ENCODE measurements around the gene CUL1.
A peak's percentile ranks its signal among the peaks of the same experiment; 100 is the strongest.

Gene CUL1

DNA sequence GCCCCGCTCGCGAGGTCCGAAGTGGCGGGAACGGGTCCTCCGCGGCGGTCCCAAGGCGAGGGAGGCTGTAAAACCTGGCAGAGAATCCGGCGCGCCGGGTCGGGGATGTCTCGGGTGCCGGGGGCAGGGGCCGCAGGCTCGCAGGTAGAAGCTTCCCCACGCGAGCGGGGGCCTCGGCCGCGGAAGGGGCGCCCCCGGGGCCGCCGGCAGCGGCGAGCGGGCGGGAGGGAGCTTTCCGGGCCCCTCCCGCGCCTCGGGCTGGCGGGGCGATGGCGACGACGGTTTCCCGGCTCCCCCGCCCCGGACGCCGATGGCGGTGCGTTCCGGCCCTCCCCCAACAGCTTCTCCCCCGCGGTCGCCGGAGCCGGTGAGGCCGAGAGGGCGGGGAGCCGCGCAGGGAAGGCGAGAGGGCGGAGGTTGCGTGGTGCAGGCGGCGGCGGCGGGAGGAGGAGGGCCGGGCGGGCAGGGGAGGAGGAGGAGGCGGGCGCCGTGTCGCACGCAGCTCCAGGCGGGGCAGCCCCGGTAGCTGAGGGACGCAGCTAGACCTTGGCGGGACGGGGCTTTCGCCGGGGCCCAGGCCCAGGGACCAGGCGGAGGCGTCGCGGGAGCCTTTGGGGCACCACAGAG, at the start of gene CUL1:
TSS of gene CUL1 (plus strand) at position 507 of the 627 bp plus-strand sequence. CDS start 31,220 bp downstream, outside the sequence.
- TF ChIP-seq POLR2A (IDR thresholded peaks at IDR 0.05; ENCODE audit: low read depth, low read length): peak; percentile 96
- DNase-seq (ENCODE audit: insufficient read length, low spot score): peak; percentile 64
- no peak for FAIRE-seq

DNA sequence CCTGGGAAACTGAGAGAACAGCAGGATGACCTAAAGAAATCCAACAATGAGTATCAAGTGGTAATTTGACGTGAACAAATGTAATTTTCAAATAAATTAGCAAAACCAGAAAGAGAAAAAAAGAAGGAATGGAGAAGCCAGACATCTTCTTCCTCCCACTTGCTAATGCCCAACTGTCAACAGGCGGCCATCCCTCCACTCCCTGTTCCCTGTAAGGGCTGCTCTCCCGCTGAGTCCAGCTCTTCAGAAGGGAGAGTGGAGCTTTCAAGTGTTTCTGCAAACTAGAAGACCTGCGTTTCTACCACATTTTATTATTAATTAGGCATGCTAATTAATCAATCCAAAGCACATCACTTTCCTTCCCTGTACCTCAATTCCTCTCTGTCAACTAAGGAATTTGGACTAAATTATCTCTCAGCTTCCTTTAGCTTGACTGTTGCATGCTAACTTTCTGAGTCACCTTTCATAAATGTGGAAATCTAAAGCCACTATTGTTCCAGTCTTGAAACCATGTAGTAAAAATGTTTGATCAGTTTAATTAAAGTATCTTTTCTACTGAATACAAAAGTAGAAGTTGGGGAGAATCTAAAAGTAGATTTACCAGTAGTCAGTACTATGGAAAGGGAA, 48.4 kb upstream of the CUL1 start:
- DNase-seq (ENCODE audit: insufficient read length, low spot score) (peak; percentile 40), FAIRE-seq (peak; percentile 48)
- TF ChIP-seq POLR2A (IDR thresholded peaks at IDR 0.05; ENCODE audit: low read depth, low read length): no peak

DNA sequence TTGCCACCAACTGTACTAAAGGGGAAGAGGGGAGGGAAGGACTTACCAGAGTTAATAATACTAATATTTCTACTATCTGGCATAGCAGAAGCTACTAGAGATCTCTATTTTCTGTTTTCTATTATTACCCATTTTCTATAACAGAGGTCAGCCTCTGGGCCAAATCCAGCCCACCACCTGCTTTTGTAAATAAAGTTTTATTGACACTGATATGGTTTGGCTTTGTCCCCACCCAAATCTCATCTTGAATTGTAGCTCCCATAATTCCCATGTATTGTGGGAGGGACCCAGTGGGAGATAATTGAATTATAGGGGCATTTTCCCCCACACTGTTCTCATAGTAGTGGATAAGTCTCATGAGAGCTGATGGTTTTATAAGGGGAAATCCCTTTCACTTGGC, 45.9 kb upstream of the CUL1 start:
- DNase-seq (ENCODE audit: insufficient read length, low spot score): no peak
- TF ChIP-seq POLR2A (IDR thresholded peaks at IDR 0.05; ENCODE audit: low read depth, low read length): no peak
- FAIRE-seq: no peak

DNA sequence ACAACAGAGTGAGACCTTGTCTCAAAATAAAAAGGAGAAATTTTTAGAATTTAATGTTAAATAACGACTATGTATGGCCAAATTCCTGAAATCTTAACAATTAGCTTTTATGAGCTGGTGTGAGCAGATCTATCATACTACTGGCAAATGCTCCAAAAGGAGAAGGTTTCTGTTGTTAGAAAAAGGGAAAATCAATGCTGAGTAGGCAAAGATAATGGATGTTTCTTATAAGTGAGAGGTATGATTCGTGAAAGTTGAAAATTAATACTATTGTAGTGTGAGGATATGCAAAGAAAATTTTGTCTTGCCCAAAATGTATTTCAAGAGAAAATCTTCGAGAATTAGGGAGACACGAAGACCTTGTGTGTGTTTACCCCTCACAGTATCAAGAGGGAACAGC, 40.8 kb upstream of the CUL1 start:
- DNase-seq (ENCODE audit: insufficient read length, low spot score) (no peak), FAIRE-seq (no peak)
- TF ChIP-seq POLR2A (IDR thresholded peaks at IDR 0.05; ENCODE audit: low read depth, low read length): no peak

DNA sequence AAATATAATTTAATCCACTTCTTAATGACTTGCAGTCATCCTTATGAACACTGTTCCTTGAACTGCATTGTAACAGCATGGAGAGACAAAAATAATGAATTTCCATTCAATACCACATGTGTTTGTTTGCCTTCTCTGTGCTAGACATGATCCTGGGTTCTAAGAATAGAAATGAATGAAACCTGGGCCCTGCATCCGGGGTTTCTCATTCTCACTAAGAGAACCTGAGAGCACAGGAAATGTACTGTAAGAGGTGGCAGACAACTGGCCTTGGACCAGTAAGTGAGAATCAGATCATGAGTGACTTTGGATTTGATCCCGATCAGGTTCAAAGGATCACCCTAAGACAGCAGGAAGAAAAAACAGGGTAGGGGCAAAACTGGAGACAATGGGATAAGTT, 37.2 kb upstream of the CUL1 start:
- TF ChIP-seq POLR2A (IDR thresholded peaks at IDR 0.05; ENCODE audit: low read depth, low read length): no peak
- FAIRE-seq (no peak), DNase-seq (ENCODE audit: insufficient read length, low spot score) (no peak)

DNA sequence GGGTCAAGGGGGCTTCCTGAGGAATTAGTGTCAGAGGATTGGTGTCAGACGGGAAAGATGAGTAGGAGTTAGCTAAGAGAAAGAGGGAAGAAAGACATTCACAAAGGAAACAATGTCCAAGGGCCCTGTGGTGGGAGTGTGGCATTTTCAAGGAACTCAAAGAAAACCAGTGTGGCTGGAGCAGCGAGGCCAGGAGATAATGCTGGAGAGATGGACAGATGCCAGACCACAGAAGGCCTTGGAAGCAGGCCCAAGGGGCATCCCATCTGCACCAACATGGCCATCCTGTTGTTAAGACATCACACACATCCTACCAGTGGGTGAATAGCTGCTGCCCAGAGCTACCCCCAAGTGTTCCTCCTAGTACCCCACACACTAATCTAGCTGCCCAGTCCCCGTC, 36.1 kb upstream of the CUL1 start:
- FAIRE-seq (no peak), DNase-seq (ENCODE audit: insufficient read length, low spot score) (no peak)
- no peak for TF ChIP-seq POLR2A (IDR thresholded peaks at IDR 0.05; ENCODE audit: low read depth, low read length)

DNA sequence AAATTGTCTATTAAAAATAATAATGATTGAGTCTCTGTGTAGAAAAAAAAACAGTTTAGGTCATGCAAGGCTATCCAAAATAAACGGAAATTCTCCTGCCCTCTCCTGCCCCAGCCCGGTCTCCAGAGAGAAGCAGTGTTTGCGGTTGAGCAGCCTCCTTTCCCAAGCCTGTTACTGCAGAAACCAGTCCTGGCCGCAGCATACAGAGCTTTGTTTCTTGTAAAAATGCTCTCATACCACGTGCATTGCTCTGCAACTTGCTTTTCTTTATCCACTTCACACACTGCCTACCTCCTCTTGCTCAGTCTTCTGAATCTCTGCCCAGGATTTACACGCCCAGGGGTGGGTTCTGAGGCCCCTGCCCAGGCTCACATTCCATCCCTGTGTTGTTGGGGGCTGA, 34.4 kb upstream of the CUL1 start:
- TF ChIP-seq POLR2A (IDR thresholded peaks at IDR 0.05; ENCODE audit: low read depth, low read length): no peak
- FAIRE-seq (no peak), DNase-seq (ENCODE audit: insufficient read length, low spot score) (no peak)

DNA sequence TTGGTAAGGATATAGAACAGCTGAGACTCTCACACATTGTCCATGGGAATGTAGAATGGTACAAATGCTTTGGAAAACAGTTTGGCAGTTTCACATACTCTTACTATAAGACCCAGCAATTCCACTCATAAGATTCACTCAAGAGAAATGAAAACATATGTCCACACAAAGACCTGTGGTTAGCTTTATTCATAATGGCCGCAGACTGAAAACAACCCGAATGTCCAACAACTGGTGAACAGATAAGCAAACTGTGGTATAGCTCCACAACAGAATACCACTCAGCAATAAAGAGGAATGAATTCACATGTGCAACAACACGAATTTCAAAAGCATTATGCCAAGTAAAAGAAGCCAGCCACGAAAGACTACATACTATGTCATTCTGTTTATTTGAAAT, 33.5 kb upstream of the CUL1 start:
- no peak for TF ChIP-seq POLR2A (IDR thresholded peaks at IDR 0.05; ENCODE audit: low read depth, low read length)
- DNase-seq (ENCODE audit: insufficient read length, low spot score): no peak
- no peak for FAIRE-seq

DNA sequence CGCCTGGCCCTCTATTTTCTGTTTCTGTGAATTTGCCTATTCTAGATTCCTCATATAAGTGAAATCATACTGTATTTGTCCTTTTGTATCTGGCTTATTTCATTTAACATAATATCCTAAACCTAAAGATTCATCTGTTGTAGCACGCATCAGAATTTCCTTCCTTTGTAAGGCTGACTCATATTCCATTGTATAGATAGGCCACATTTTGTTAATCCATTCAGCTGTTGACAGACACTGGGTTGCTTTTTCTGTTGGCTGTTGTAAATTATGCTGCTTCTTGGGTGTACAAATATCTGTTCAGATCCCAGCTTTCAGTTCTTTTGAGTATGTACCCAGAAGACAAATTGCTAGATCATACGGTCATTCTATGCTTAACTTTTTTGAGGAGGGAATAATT, 28.8 kb upstream of the CUL1 start:
- TF ChIP-seq POLR2A (IDR thresholded peaks at IDR 0.05; ENCODE audit: low read depth, low read length): no peak
- DNase-seq (ENCODE audit: insufficient read length, low spot score) (no peak), FAIRE-seq (no peak)

DNA sequence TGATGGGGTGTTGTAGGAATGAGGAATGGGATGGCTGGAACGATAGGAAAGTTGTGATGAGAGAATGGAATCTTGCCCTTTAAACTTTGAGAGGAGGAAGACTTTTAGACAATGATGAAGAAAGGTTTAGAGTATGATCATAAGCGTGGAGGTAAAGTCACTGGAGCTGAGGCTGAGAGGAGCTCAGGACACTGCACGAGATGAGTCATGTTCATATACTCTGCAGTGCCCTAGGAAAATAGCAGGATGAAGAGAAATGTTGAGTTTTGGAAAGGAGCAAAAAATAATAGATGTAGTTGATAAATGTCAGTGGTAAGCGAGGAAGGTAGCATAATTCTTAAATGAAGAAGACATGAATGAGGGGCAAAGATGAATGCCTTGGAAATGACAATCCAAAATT, 28.3 kb upstream of the CUL1 start:
- TF ChIP-seq POLR2A (IDR thresholded peaks at IDR 0.05; ENCODE audit: low read depth, low read length): no peak
- DNase-seq (ENCODE audit: insufficient read length, low spot score) (no peak), FAIRE-seq (no peak)

DNA sequence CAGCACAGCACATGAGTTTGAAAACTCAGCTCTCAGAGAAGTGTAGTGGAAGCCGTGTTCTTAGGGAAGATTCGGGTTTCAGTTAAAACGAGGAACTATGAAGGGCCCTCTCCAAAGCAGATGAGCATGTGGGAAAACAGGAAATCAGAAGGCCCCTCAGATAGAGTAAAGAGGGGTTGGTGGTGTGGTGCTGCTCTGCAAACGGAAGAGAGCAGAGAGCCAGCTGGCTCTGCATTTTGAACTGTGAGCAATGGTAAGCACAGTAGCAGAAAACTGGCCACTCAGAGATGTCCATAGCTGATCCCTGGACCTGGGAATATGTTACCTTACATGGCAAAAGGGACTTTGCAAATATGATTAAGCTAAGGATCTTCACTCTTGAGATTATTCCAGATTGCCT, 27.9 kb upstream of the CUL1 start:
- FAIRE-seq: no peak
- DNase-seq (ENCODE audit: insufficient read length, low spot score): no peak
- no peak for TF ChIP-seq POLR2A (IDR thresholded peaks at IDR 0.05; ENCODE audit: low read depth, low read length)

DNA sequence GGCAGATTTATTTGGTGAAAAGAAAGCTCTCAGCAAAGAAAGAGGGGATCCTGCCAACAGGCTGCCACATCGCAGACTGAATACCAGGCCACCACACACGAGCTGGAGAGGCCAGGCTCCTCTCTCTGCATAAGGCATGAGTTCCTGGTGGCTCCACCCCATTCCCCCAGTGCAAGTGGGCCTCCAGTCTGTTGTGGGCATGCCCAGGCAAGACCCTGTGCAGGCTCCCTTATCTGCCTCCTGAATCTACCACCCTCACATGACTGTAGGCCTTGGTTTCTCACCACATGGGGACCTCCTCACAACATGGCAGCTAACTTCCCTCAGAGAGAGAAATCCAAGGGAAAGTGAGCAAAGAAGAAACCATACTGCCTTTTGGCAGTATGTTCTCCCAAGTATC, 26.7 kb upstream of the CUL1 start:
- no peak for TF ChIP-seq POLR2A (IDR thresholded peaks at IDR 0.05; ENCODE audit: low read depth, low read length)
- no peak for FAIRE-seq
- no peak for DNase-seq (ENCODE audit: insufficient read length, low spot score)

DNA sequence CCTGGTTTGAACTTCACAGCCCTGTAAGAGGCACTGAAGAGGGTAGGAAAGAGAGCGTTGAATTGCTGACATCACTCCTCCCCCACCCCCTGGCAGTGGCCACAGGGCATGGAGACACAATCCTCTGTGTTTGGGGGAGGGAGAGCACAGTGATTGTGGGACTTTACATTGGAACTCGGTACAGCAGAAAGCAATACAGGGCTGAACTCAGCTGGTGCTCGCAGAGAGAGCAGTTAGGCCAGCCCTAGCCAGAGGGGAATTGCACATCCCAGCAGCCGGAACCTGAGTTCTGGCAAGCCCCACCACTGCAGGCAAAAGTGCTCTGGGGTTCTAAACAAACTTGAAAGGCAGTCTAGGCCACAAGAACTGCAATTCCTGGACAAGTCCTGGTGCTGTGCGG, 24.0 kb upstream of the CUL1 start:
- TF ChIP-seq POLR2A (IDR thresholded peaks at IDR 0.05; ENCODE audit: low read depth, low read length): no peak
- DNase-seq (ENCODE audit: insufficient read length, low spot score) (no peak), FAIRE-seq (no peak)

DNA sequence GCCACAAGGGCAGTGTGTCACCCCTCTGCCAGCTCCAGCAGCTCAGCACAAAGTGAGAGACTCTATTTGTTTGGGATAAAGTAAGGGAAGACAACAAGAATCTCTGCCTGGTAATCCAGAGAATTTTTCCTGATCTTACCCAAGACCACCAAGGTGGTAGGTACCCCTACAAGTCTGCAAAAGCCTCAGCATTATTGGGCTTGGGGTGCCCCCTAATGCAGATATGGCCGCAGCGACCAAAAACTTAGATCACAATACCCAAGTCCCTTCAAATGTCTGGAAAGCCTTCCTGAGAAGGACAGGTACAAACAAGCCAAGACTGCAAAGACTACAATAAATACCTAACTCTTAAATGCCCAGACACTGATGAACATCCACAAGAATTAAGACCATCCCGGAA, 22.4 kb upstream of the CUL1 start:
- no peak for FAIRE-seq
- no peak for DNase-seq (ENCODE audit: insufficient read length, low spot score)
- no peak for TF ChIP-seq POLR2A (IDR thresholded peaks at IDR 0.05; ENCODE audit: low read depth, low read length)

DNA sequence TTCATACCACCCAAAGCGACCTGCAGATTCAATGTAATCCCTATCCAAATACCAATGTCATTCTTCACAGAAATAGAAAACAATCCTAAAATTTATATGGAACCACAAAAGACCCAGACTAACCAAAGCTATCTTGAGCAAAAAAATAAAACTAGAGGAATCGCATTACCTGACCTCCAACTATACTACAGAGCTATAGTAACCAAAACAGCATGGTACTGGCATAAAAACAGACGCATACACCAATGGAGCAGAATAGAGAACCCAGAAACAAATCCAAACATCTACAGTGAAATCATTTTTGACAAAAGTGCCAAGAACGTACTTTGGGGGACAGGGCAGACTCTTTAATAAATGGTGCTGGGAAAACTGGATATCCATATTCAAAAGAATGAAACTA, 16.9 kb upstream of the CUL1 start:
- DNase-seq (ENCODE audit: insufficient read length, low spot score): no peak
- no peak for TF ChIP-seq POLR2A (IDR thresholded peaks at IDR 0.05; ENCODE audit: low read depth, low read length)
- FAIRE-seq: no peak

All from H54 (cell line).